ENCODE data around the gene RAB1A.
"Not testable (repeated sequence)": the region's sequence is repeated elsewhere in the genome, so short reads cannot be mapped to it uniquely, and the experiment has no call there.

The RAB1A gene

DNA sequence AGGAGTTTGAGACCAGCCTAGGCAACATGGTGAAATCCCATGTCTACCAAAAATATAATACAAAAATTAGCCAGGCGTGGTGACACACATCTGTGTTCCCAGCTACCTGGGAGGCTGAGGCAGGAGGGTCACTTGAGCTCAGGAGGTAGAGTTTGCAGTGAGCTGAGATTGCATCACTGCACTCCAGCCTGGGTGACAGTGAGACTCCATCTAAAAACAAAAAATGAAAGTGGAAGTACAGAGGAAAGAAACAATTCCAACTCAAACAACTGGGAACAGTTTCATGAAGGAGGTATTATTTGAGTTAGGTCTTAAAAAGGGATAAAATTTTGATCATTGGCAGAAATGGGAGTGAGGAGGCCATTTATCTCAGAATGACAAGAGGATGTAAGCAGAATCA, 6.3 kb upstream of the RAB1A start:
- DNase-seq (ENCODE audit: low read depth): no peak

DNA sequence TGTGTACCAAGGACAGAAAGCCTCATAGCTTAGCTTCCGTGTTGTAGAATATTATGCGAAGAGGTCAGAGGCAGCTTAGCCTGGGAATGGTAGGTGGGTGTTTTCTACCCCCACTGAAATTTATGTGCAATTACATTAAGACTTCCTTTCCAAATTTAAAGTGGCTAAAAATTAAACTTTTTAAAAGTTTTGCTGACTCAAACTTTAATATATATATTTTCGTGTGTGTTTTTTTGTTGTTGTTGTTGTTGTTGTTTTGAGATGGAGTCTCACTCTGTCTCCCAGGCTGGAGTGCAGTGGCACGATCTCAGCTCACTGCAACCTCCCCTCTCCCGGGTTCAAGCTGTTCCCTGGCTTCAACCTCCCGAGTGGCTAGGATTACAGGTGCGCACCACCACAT, 4.3 kb upstream of the RAB1A start:
- no peak for DNase-seq (ENCODE audit: low read depth)

DNA sequence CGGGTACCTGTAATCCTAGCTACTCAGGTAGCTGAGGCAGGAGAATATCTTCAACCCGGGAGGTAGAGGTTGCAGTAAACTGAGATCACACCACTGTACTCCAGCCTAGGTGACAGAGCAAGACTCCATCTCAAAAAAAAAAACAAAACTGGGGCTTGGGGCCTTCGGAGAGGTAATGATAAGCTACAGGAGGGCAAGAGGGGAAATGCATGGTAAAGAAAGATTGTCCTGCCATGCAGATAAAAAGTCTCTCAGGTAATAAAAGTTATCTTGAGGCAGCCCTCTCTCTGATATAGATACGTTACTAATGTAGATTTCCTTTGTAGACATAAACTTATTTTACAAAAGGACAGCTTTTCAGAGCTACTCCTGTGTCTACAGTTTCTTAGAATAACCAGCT, 3.7 kb upstream of the RAB1A start:
- DNase-seq (ENCODE audit: low read depth): no peak

DNA sequence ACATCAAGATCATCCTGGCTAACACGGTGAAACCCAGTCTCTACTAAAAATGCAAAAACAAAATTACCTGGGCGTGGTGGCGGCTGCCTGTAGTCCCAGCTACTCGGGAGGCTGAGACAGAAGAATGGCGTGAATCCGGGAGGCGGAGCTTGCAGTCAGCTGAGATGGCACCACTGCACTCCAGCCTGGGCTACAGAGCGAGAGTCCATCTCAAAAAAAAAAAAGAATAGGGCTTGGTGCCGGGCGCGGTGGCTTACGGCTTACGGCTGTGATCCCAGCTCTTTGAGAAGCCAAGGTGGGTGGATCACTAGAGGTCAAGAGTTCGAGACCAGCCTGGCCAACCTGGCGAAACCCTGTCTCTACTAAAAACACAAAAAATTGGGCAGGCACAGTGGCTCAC, 3.0 kb upstream of the RAB1A start:
- DNase-seq (ENCODE audit: low read depth): not testable (repeated sequence)

DNA sequence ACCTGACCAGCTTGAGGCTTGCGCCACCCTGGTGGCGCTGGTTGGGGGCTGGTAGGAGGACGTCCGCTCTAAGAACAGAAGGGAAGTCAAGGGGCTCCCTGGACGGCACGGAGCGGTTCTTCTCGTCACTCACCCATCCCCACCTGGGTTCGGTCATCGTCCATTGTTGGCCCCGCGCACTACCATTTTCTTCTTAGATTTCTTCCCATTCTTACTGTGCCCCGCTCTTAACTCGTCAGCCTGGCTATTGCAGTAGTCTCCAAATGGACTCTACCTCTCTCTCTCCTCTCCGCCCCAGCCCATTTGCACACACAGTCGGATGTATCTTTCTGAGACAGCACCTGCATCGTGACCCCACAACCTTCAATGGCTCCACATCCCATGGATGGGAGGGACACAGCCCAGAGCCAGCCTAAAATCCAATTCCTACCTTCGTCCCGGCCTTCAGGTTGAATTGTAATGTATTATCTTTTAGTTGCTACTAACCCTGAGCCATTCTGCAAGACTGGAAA, 814 bp upstream of the RAB1A start:
- no peak for DNase-seq (ENCODE audit: low read depth)

DNA sequence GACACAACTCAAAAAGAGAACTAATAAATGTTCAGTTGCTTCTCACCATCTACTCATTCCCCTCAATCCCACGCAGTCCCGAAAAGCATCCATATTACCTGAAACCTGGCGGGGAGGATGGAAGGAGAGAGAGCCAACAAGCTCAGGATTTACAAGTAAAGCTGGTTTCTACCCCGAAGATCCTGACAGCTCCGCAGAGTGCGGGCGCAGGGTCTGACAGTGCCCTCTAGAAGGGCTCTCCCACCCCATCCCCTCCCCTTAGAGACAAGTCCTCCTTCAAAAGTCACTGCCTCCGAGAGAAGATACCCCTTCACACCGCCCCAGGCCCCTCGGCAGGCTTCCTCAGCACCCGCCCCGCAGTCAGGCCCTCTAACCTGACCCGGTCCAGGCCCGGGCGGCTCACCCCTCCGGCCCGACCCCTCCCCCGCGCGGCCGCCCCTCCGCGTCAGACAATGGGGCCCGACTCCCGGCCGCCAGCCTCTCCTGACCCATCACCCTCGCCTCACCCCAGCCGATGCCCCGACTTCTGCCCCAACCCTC, 550 bp downstream of the RAB1A start:
- peak; percentile 14 for DNase-seq (ENCODE audit: low read depth)

DNA sequence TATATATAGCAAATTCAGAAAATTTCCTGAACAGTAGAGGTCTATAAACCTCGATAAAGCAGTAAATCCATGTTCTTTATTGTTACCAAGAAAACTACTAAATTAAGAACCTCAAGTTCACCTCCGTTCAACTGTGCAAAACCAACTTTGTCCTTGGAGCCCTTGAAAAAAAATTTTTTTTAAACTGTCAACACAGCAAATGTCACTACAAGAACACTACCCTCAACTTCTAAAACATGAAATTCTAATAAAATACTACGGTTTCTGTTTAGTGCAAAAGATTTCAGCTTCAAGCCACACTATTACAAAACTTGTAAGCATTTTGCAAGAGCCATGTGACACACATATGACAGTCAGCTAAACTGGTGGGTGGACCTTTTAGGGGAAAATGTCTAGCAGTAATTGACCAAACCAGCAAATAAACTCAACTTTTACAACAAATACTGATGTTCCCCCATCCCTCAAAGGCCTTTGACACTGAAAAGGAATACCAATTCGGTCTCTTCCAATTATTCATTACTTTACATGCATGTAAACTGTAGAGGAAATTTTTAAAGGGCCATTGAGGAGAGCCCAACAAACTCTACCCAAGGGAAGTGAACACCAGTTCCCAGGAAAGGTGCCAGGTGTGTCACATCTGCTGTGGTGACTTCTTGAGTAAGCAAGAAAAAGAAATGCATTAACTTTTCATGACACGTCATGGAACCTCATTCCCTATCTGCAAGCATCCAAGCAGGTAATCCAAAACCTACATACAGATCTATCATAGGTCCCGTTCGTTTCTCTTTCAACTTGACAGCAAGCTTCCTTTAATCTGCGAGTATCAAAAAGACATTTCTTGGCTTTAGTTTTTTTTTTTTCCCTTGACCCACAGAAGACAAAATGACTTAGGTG, 1.4 kb downstream of the RAB1A start:
- DNase-seq (ENCODE audit: low read depth): no peak

DNA sequence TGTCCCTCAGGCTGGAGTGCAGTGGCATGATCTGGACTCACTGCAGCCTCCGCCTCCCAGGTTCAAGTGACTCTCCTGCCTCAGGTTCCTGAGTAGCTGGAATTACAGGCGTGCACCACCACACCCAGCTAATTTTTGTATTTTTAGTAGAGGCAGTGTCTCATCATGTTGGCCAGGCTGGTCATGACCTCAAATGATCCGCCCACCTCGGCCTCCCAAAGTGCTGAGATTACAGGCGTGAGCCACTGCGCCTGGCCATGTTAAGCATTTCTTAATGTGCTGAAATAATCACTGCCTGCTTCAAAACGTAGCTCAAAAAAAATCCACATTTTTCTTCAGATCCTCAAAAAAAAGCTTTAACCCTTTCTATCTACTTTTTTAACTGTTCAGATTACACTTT, 4.4 kb downstream of the RAB1A start:
- not testable (repeated sequence) for DNase-seq (ENCODE audit: low read depth)

DNA sequence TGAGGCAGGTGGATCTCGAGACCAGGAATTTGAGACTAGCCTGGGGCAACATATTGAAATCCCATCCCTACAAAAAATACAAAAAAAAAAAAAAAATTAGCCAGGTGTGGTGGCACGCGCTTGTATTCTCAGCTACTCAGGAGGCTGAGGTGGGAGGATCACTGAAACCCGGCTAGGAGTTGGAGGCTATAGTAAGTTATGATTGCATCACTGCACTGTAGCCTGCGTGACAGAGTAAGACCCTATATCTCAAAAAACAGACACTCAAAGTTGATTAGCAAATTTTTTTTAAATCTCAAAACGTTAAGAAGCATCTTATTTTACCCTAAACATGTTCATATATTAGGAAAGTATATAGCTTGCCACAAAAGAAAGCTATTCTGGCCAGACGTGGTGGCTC, 7.6 kb downstream of the RAB1A start:
- no peak for DNase-seq (ENCODE audit: low read depth)

DNA sequence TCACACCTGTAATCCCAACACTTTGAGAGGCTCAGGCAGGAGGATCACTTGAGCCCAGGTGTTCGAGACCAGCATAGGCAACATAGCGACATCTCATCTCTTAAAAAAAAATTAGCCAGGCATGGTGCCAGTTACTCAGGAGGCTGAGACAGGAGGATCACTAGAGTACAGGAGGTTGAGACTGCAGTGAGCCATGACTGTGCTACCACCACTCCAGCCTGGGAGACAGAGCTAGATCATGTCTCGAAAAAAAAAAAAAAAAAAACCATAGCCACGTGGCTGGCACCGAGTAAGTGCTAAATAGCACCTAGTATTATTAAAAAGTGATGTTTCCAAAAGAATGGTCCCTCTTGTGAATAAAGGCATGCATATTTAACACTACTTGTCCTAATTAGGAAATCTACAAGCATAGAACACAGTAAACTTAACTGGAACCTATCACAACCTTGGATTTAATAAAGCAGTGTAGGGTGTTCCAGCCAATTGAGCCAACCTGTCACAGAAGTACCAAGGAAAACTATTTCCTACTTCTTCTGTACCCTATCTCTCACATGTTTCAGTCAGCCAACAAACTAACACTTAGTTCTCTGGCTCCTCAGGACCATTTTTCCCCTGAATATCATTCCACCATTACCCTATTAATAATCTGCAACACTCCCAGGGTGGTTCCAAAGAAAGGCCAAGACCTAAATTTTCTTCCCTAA, 8.8 kb downstream of the RAB1A start:
- DNase-seq (ENCODE audit: low read depth): no peak

DNA sequence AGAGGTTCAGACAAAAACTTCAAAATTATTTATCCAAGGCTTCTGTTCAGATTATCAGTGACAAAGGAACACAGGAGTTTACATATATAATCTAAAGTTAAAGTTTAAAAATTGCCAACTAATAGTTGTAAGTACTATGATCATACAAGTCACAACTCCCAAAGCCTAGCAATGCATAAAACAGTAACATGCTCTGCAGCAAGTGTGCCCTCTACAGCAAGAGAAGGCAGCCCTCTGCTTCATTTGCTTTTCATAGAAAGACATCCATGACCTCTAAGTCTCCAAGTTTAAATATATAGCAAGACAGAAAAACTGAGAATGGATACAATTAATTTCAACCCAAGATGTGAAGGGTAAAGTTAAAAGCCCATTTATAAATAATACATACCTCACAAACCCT, 13.3 kb downstream of the RAB1A start:
- DNase-seq (ENCODE audit: low read depth): no peak

DNA sequence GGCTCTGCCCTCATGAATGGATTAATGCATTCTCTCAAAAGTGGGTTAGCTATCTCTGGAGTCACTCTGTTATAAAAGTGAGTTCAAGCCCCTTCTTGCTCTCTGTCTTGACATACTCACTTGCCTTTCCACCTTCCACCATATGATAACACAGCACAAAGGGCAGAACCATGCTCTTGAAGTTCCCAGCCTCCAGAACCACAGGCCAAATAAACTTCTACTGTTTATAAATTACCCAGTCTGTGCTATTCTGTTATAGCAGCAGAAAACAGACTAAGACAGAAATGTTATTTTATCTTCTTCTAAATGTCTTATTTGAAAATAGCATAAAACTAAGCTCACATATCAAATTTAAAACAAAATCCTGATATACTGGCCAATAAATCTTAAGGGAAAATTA, 15.0 kb downstream of the RAB1A start:
- no peak for DNase-seq (ENCODE audit: low read depth)

DNA sequence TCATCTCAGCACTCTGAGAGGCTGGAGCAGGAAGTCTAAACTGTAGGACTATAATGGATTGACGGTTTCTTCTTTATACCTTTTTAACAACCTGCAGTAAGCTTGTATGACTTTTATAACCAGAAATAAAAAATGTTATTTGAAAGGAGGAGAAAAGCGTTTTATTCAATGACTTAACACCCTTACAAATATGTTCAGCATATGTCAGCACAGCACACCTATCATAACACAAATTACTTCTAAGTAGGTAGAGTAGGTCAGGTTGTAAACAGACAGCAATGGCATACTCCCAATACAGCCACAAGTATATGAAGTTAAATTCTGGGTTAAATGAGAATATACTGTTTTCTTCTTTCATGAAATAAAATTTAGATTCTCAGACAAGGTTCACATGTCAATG, 16.1 kb downstream of the RAB1A start:
- no peak for DNase-seq (ENCODE audit: low read depth)

DNA sequence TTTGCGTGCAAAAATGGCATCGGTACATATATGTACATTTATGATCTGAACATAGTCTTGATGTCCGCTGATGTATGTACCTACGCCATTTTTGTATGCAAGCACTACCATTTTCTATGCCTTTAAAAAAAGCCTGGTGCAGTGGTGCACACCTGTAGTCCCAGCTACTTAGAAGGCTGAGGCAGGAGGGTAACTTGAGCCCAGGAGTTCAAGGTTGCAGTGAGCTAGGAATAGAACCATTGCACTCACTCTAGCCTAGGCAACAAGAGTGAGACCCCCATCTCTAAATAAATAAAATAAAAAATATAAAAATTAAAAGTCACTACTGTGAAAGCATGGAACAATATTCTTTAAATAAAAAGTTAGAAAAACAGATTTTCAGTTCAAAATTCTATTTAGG, 16.7 kb downstream of the RAB1A start:
- DNase-seq (ENCODE audit: low read depth): no peak

DNA sequence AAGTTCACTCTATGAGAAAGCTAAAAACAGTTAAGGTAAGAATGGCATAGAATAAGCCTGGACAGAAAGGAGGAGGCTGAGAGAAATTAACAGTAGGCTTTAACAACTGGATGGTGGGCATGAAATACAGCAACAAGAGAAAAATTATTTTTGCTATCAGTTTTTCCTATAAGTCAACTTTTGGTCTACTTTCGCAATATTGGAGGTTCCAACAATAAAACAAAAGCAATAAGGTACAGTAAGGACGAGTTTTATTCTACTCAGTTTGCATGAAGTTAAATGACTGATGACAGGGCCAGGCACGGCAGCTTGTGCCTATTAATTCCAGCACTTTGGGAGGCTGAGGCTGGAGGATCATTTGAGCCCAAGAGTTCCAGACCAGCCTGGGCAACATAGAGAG, 17.3 kb downstream of the RAB1A start:
- DNase-seq (ENCODE audit: low read depth): no peak

DNA sequence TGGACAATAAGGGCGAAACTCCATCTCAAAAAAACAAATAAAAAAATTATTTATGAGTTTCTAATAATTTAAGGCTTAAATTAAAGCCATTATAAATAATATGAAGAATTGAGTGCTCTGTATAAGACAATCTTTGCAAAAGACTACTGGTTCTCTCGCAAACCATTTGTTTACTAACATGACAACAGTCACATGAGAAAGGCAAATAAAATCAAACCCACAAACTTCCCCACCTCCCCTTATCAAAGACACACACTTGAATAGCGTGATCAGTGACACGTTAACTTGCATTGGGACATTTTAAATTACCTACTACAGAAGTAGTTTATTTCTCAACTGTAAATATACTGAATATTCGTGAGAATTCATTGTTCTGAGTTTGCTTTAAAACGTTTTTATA, 21.1 kb downstream of the RAB1A start:
- DNase-seq (ENCODE audit: low read depth): no peak

DNA sequence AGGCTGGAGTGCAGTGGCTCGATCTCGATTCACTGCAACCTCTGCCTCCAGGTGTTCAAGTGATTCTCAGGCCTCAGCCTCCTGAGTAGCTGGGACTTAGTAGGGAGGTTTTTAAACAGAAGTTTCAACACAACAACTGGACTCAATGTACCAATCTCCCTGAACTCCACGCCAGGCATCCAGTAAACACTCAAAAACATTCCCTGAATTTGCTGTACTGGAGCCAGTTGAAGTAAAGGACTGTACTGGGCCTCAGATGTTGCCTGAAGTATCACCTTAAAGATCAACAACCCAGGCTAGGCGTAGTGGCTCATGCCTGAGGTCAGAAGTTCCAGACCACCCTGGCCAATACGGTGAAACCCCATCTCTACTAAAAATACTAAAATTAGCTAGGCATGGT, 22.4 kb downstream of the RAB1A start:
- DNase-seq (ENCODE audit: low read depth): no peak

DNA sequence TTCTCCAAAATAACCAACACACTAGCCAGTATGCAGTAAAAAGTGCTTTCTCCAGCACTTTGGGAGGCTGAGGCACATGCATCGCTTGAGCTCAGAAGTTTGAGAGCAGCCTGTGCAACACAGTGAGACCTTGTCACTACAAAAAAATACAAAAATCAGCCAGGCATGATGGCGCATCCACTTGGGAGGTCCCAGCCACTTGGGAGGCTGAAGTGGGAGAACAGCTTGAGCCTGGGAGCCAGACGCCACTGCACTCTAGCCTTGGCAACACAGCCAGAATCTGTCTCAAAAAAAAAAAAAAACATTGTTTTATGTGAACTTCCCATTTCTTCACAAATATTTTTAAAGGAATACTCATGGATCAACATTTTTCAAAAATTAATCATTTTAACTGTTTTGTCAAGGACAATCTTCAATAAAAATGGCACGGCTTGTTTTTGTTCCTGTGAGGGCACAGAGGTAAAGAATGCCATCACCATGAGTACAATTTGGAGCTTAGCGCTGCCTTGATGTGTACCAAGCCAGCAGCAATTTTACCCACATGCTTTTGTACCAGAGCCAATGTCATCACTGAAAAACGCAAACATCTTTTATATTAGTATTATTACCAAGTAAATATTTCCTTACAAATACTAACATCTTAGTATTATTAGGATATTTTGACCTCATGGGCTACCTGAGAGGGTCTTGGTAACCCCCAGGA, 26.7 kb downstream of the RAB1A start:
- DNase-seq (ENCODE audit: low read depth): no peak

DNA sequence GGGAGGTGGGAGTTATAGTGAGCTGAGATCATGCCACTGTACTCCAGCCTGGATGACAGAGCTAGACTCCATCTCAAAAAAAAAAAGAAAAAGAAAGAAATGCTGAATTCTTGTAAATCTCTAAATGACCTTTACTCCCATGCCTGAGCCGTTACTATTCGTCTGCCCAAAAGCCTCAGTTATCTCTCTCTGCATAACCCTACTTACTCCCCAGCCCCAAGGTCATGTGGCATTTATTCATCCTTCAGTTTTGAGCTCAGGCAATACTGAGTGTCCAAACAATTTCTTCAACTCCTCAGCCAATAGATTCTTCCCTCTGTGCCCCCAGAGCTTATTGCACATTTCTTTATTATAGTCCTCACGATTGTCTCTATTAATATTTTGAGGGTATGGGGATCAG, 28.8 kb downstream of the RAB1A start:
- no peak for DNase-seq (ENCODE audit: low read depth)

DNA sequence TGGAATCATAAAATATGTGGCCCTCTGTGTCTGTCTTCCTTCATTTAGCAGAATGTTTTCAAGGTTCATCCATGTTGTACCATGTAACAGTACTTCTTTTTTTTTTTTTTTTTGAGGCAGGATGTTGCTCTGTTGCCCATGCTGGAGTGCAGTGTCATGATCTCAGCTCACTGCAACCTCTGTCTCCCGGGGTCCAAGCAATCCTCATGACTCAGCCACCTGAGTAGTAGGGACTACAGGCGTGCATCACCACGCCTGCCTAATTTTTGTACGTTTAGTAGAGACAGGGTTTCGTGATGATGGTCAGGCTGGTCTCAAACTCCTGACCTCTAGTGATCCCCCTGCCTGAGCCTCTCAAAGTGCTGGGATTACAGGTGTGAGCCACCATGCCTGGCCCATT, 31.2 kb downstream of the RAB1A start:
- no peak for DNase-seq (ENCODE audit: low read depth)

DNA sequence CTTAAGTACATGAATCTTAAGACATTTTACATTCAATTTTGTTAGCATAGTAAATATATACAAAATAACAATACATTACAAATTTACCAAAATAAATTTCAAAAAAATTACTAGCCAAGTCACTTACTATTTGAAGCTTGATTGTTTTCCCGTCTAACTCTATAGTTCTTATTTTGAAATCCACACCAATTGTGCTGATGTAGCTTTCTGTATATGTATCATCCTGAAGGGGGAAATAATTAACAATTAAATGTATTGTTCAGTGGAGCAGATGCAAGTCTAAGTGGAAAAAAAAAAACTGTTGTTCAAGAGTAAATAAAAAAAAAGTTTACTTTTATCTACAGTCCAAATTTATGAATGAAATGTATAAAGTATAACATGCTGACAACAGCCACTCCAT, 32.1 kb downstream of the RAB1A start:
- DNase-seq (ENCODE audit: low read depth): no peak

DNA sequence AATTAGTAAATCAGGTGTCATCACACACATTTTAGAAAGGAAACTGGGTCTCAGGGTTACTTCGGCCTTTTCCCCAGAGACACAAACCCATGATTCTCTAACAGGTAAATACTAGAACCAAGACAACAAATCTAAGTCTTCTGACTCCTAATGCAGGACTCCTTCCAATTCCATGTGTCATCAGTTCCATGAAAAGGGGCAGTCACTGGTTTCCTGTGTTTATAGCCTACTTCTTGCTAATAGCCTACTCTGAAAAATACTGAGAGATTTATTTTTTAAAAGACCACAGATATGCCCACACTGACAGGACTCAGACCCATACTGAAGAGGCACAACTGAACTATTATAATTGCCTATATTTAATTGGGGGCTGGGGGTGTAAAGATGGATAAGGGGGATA, 33.0 kb downstream of the RAB1A start:
- no peak for DNase-seq (ENCODE audit: low read depth)

DNA sequence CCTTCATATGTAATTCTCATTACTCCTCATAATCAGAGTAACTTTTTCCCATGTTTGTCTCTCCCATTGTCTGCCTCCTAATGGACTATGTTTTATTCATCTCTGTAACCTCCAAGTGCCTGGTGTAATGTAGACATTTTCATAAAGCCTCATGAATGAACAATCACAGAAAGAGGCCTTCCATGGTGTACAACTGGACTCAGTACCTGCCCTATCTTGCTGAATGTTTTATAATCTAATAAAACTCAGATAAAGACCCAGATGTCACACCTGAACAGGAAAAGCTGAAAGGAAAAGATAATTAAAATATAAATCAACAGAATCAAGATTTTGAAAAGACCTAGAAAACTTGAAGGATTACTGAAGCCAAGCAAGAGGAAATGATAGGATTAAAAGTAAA, 36.7 kb downstream of the RAB1A start:
- DNase-seq (ENCODE audit: low read depth): no peak

Data from CMK (cell line).